ENCODE results near the gene HIP1. TPM values are rescaled to one million over a fixed set of nuclear protein-coding genes. Genes with fewer than 3 reads are reported as not detected.
A peak's percentile ranks its signal among the peaks of the same experiment; 100 is the strongest.

HIP1 gene
- total RNA-seq, 2 donors from 2014 or later, result 9.8 to 40.8 TPM

GRCh38 chr7:75757860-75758259 lies 19.1 kb upstream of the HIP1 start:
- no peaks in the 10 kb centered on the region for H3K36me3 ChIP-seq
- H3K4me3 ChIP-seq, result no peak overlapping the region
- intact Hi-C loops (cut with DNase I), result no loop called here
- H3K27ac ChIP-seq, result no peak overlapping the region
- H3K9me3 ChIP-seq, result no peaks in the 10 kb centered on the region
- H3K4me1 ChIP-seq (replicated peaks), result no peaks in the 10 kb centered on the region
- no peaks in the 10 kb centered on the region for H3K27me3 ChIP-seq (replicated peaks; ENCODE audit: insufficient read depth)
- TF ChIP-seq CTCF (IDR thresholded peaks at IDR 0.05), result no peak
- no peak for TF ChIP-seq POLR2AphosphoS5 (IDR thresholded peaks at IDR 0.05)
- TF ChIP-seq POLR2A (IDR thresholded peaks at IDR 0.05), result no peak
- no peak for DNase-seq (ENCODE audit: low spot score)
- 91% methylated on average over 7 of the region's 7 CpGs for WGBS

- no peak for DNase-seq (ENCODE audit: low spot score)
- WGBS, result 57% methylated on average over 6 of the region's 6 CpGs
- no peak overlapping the region for H3K4me3 ChIP-seq
- intact Hi-C loops (cut with DNase I), result no loop called here
- H3K27me3 ChIP-seq (replicated peaks; ENCODE audit: insufficient read depth), result no peaks in the 10 kb centered on the region
- H3K36me3 ChIP-seq, result no peaks in the 10 kb centered on the region
- no peak overlapping the region for H3K27ac ChIP-seq
- peak in 3 of 4 experiments; percentile 18 to 39 (median 19) for TF ChIP-seq CTCF (IDR thresholded peaks at IDR 0.05)
- TF ChIP-seq POLR2AphosphoS5 (IDR thresholded peaks at IDR 0.05), result no peak
- H3K9me3 ChIP-seq, result no peaks in the 10 kb centered on the region
- no peaks in the 10 kb centered on the region for H3K4me1 ChIP-seq (replicated peaks)
Measured at GRCh38 chr7:75756991-75757676, 18.4 kb upstream of the HIP1 start.

- no peak for DNase-seq (ENCODE audit: low spot score)
- Histone ChIP-seq H3K27ac (no peak overlapping the region), H3K4me3 (no peak overlapping the region), H3K27me3 (replicated peaks; ENCODE audit: insufficient read depth) (no peaks in the 10 kb centered on the region), H3K36me3 (no peaks in the 10 kb centered on the region), H3K9me3 (no peaks in the 10 kb centered on the region), H3K4me1 (replicated peaks) (no peaks in the 10 kb centered on the region)
- intact Hi-C loops (cut with DNase I), result no loop called here
- 69% methylated on average over 10 of the region's 10 CpGs for WGBS
- TF ChIP-seq CTCF (IDR thresholded peaks at IDR 0.05) (no peak), POLR2A (IDR thresholded peaks at IDR 0.05) (no peak), POLR2AphosphoS5 (IDR thresholded peaks at IDR 0.05) (no peak)
Measured at GRCh38 chr7:75756206-75756990, 17.7 kb upstream of the HIP1 start.

GRCh38 chr7:75743455-75743859 lies 4.7 kb upstream of the HIP1 start:
- DNase-seq (ENCODE audit: low spot score), result no peak

More at GRCh38 chr7:75743455-75743859, 4.7 kb upstream of the HIP1 start:
- TF ChIP-seq POLR2AphosphoS5 (IDR thresholded peaks at IDR 0.05) (no peak), CTCF (IDR thresholded peaks at IDR 0.05) (no peak), POLR2A (IDR thresholded peaks at IDR 0.05) (no peak)
- Histone ChIP-seq H3K27me3 (replicated peaks; ENCODE audit: insufficient read depth) (no peaks in the 10 kb centered on the region), H3K27ac (no peak overlapping the region), H3K4me1 (replicated peaks) (no peaks in the 10 kb centered on the region), H3K4me3 (no peak overlapping the region), H3K9me3 (no peaks in the 10 kb centered on the region), H3K36me3 (no peaks in the 10 kb centered on the region)
- intact Hi-C loops (cut with DNase I), result no loop called here
- WGBS, result 34% methylated on average over 4 of the region's 4 CpGs

Data from prostate gland (tissue), 2 donors.